ENCODE results near the gene BCL2L14. TPM values are rescaled to one million over a fixed set of nuclear protein-coding genes. Genes with fewer than 3 reads are reported as not detected.

Gene BCL2L14
- polyA plus RNA-seq, 1 of the 3 experiments (the other 2 are of a cell fraction) = not detected

DNA sequence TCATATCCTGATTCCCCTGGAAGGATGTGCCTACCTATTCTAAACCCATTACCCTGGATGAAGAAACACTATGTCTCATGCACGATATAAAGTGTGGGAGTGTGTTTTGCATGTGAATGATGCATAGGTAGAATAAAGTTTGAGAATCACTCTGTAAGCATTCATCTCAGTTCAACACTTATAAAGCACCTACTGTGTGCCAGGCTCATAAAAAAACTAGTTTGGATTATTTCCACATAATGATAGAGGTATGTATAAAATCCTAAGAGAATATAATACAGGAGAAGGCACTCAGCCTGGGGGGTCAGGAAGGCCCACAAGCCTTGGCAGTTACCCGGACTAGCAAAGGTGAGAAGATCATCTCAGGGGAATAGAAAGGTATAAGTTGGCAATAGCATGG lies 41.1 kb upstream of the BCL2L14 start:
- no peaks in the 10 kb centered on the region for H3F3A ChIP-seq (replicated peaks; ENCODE audit: insufficient read depth)
- H3K36me3 ChIP-seq (replicated peaks in 1 of 2; ENCODE audit: control insufficient read depth in 1 of 2, insufficient read depth in 2 of 2, low read length in 1 of 2) = no peaks in the 10 kb centered on the region
- H3K9me3 ChIP-seq = no peaks in the 10 kb centered on the region
- H3K4me2 ChIP-seq = no peak overlapping the region
- no peak overlapping the region for H3K4me3 ChIP-seq (ENCODE audit: low read depth in 2 of 2, low read length in 1 of 2)
- no peak overlapping the region for H3K9ac ChIP-seq
- H4K20me1 ChIP-seq (ENCODE audit: insufficient read depth) = no peaks in the 10 kb centered on the region
- TF ChIP-seq FOSL2 (IDR thresholded peaks at IDR 0.05; ENCODE audit: borderline replicate concordance, low read depth) (no peak), FOXJ3 (CRISPR knock-in tag; IDR thresholded peaks at IDR 0.05) (no peak), RFX5 (IDR thresholded peaks at IDR 0.05; ENCODE audit: low read length) (no peak), CHD2 (IDR thresholded peaks at IDR 0.05; ENCODE audit: low read length, partially characterized antibody) (no peak)
- TF ChIP-seq, protein P1, sequence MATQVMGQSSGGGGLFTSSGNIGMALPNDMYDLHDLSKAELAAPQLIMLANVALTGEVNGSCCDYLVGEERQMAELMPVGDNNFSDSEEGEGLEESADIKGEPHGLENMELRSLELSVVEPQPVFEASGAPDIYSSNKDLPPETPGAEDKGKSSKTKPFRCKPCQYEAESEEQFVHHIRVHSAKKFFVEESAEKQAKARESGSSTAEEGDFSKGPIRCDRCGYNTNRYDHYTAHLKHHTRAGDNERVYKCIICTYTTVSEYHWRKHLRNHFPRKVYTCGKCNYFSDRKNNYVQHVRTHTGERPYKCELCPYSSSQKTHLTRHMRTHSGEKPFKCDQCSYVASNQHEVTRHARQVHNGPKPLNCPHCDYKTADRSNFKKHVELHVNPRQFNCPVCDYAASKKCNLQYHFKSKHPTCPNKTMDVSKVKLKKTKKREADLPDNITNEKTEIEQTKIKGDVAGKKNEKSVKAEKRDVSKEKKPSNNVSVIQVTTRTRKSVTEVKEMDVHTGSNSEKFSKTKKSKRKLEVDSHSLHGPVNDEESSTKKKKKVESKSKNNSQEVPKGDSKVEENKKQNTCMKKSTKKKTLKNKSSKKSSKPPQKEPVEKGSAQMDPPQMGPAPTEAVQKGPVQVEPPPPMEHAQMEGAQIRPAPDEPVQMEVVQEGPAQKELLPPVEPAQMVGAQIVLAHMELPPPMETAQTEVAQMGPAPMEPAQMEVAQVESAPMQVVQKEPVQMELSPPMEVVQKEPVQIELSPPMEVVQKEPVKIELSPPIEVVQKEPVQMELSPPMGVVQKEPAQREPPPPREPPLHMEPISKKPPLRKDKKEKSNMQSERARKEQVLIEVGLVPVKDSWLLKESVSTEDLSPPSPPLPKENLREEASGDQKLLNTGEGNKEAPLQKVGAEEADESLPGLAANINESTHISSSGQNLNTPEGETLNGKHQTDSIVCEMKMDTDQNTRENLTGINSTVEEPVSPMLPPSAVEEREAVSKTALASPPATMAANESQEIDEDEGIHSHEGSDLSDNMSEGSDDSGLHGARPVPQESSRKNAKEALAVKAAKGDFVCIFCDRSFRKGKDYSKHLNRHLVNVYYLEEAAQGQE (IDR thresholded peaks at IDR 0.05; ENCODE audit: low read depth, low read length) = no peak
- CTCF ChIA-PET = interaction anchor here (10.3 kb wide), 1 partner anchor 447 kb away, joined by 227 read pairs; no protein-coding TSS in a partner anchor
- no peak overlapping the region for H2AFZ ChIP-seq (ENCODE audit: low read depth)
- H3K27me3 ChIP-seq (ENCODE audit: insufficient read depth) = no peaks in the 10 kb centered on the region
- WGBS (ENCODE audit: low lambda C conversion rate) = 97% methylated on average over 2 of the region's 2 CpGs
- no peaks in the 10 kb centered on the region for H3K79me2 ChIP-seq (ENCODE audit: insufficient read depth)
- POLR2A ChIA-PET = no interaction called here
- no peaks in the 10 kb centered on the region for H3K9me2 ChIP-seq
- no peak overlapping the region for H3K27ac ChIP-seq (ENCODE audit: low read depth in 2 of 2, low read length in 1 of 2)
- DNase-seq = no peak
- peaks cover 0 to 4% of the 10 kb centered on the region in 2 experiments; a peak in 1 of 4 replicates for H3K4me1 ChIP-seq (ENCODE audit: control insufficient read depth in 1 of 2, insufficient read depth in 2 of 2, low read depth in 1 of 2, low read length in 1 of 2)

DNA sequence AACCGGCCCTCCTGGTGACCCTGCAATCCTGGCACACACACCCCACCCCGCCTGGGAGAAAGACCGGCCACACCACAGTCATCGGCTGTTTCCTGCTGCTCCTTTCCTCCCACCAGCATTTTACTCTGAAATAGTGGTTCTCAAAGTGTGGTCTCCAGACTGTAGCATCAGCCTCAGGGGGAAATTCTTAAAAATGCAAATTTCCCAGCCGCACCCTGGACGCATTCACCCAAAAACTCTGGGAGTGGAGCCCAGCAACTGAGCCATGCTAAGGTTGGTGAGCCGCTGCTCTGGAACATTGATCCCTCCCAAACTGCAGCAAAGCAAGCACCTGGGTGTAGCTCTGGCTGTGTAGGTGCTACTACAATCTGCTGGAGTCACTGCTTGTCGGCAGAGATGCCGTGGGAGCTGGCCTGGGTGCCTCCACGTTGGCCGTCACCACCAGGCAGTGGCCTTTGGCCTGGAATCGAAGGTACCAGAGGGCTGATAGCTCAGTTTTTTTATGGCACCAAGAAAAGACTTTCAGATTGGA lies 38.4 kb upstream of the BCL2L14 start:
- POLR2A ChIA-PET = interaction anchor here (2.4 kb wide), 1 partner anchor 383 kb away, joined by 9 read pairs; the partner anchor contains the start of gene ETV6
- peak overlapping the region; percentile 59; the same call in 1 of the 2 replicates for H2AFZ ChIP-seq (ENCODE audit: low read depth)
- TF ChIP-seq POLR2AphosphoS5 (IDR thresholded peaks at IDR 0.05; ENCODE audit: low read depth, low read length) (no peak), NRF1 (IDR thresholded peaks at IDR 0.05; ENCODE audit: low read depth, low read length) (no peak), CHD2 (IDR thresholded peaks at IDR 0.05; ENCODE audit: low read length, partially characterized antibody) (no peak), TAF1 (IDR thresholded peaks at IDR 0.05; ENCODE audit: borderline replicate concordance, low read depth, low read length) (no peak), TCF12 (IDR thresholded peaks at IDR 0.05) (no peak), NFIC (IDR thresholded peaks at IDR 0.05; ENCODE audit: borderline replicate concordance) (no peak), EP300 (IDR thresholded peaks at IDR 0.05; ENCODE audit: borderline replicate concordance in 1 of 2, low read depth in 1 of 2, low read length in 1 of 2) (no peak)
- TF ChIP-seq, protein P2, sequence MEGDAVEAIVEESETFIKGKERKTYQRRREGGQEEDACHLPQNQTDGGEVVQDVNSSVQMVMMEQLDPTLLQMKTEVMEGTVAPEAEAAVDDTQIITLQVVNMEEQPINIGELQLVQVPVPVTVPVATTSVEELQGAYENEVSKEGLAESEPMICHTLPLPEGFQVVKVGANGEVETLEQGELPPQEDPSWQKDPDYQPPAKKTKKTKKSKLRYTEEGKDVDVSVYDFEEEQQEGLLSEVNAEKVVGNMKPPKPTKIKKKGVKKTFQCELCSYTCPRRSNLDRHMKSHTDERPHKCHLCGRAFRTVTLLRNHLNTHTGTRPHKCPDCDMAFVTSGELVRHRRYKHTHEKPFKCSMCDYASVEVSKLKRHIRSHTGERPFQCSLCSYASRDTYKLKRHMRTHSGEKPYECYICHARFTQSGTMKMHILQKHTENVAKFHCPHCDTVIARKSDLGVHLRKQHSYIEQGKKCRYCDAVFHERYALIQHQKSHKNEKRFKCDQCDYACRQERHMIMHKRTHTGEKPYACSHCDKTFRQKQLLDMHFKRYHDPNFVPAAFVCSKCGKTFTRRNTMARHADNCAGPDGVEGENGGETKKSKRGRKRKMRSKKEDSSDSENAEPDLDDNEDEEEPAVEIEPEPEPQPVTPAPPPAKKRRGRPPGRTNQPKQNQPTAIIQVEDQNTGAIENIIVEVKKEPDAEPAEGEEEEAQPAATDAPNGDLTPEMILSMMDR (IDR thresholded peaks at IDR 0.05) = no peak
- TF ChIP-seq, protein P3, sequence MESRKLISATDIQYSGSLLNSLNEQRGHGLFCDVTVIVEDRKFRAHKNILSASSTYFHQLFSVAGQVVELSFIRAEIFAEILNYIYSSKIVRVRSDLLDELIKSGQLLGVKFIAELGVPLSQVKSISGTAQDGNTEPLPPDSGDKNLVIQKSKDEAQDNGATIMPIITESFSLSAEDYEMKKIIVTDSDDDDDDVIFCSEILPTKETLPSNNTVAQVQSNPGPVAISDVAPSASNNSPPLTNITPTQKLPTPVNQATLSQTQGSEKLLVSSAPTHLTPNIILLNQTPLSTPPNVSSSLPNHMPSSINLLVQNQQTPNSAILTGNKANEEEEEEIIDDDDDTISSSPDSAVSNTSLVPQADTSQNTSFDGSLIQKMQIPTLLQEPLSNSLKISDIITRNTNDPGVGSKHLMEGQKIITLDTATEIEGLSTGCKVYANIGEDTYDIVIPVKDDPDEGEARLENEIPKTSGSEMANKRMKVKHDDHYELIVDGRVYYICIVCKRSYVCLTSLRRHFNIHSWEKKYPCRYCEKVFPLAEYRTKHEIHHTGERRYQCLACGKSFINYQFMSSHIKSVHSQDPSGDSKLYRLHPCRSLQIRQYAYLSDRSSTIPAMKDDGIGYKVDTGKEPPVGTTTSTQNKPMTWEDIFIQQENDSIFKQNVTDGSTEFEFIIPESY (IDR thresholded peaks at IDR 0.05; ENCODE audit: borderline replicate concordance, low read depth) = no peak
- TF ChIP-seq, protein P1 (IDR thresholded peaks at IDR 0.05; ENCODE audit: low read depth, low read length) = no peak

More for the DNA sequence above, 38.4 kb upstream of the BCL2L14 start:
- WGBS (ENCODE audit: low lambda C conversion rate) = 92% methylated on average over 9 of the region's 12 CpGs
- Histone ChIP-seq H3F3A (replicated peaks; ENCODE audit: insufficient read depth) (no peaks in the 10 kb centered on the region), H3K79me2 (ENCODE audit: insufficient read depth) (no peaks in the 10 kb centered on the region), H3K36me3 (replicated peaks in 1 of 2; ENCODE audit: control insufficient read depth in 1 of 2, insufficient read depth in 2 of 2, low read length in 1 of 2) (no peaks in the 10 kb centered on the region), H3K4me3 (ENCODE audit: low read depth in 2 of 2, low read length in 1 of 2) (no peak overlapping the region), H3K9ac (no peak overlapping the region), H3K27ac (ENCODE audit: low read depth in 2 of 2, low read length in 1 of 2) (no peak overlapping the region), H3K27me3 (ENCODE audit: insufficient read depth) (no peaks in the 10 kb centered on the region), H3K9me2 (no peaks in the 10 kb centered on the region), H3K4me1 (ENCODE audit: control insufficient read depth in 1 of 2, insufficient read depth in 2 of 2, low read depth in 1 of 2, low read length in 1 of 2) (peaks cover 0 to 4% of the 10 kb centered on the region in 2 experiments; a peak in 1 of 4 replicates), H3K9me3 (no peaks in the 10 kb centered on the region), H3K4me2 (no peak overlapping the region), H4K20me1 (ENCODE audit: insufficient read depth) (no peaks in the 10 kb centered on the region)
- CTCF ChIA-PET = interaction anchor here (0.8 to 10.3 kb wide), 35 partner anchors 10 to 487 kb away, joined by 3 to 227 read pairs (median 6); partner anchors contain the start of gene ETV6
- no peak for DNase-seq
